ENCODE results near the gene MON1A. TPM values are rescaled to one million over a fixed set of nuclear protein-coding genes. Genes with fewer than 3 reads are reported as not detected.

MON1A gene
- total RNA-seq, 1 experiment from 2014 or later = 9.0 TPM

GRCh38 chr3:49873623-49874022, 56.0 kb downstream of the MON1A start:
- Histone ChIP-seq H3K9me3 (ENCODE audit: control insufficient read depth in 1 of 2, insufficient read depth in 1 of 2, low read depth in 1 of 2, low read length in 2 of 2) (no peaks in the 10 kb centered on the region), H3K79me2 (ENCODE audit: insufficient read depth, low read length) (no peaks in the 10 kb centered on the region), H4K20me1 (ENCODE audit: insufficient read depth) (no peaks in the 10 kb centered on the region), H3K4me3 (replicated peaks in 1 of 2; ENCODE audit: low read depth in 1 of 2, low read length in 2 of 2) (no peak overlapping the region), H3K9me2 (ENCODE audit: insufficient read depth) (no peaks in the 10 kb centered on the region), H3K4me2 (ENCODE audit: low read length) (no peak overlapping the region), H3K27me3 (ENCODE audit: insufficient read depth, low read length) (no peaks in the 10 kb centered on the region), H3K36me3 (ENCODE audit: control insufficient read depth in 1 of 2, insufficient read depth in 2 of 2, low read length in 2 of 2) (no peaks in the 10 kb centered on the region), H3K27ac (ENCODE audit: low read depth, low read length) (no peak overlapping the region), H3K9ac (ENCODE audit: low read length) (no peak overlapping the region), H3K4me1 (ENCODE audit: control insufficient read depth in 1 of 2, insufficient read depth in 2 of 2, low read length in 2 of 2) (no peaks in the 10 kb centered on the region), H2AFZ (ENCODE audit: low read depth, low read length, poor library complexity, severe bottlenecking) (no peak overlapping the region)
- no TSS peak for BruUV-seq (replicated peaks)
- ChIA-PET RAD21 (ENCODE audit: low non-redundant PET in 1 of 2, low total read pairs in 2 of 2, uncharacterized antibody in 2 of 2, unreplicated experiment in 2 of 2) (no interaction called here), CTCF (interaction anchor here (0.6 kb wide), 1 partner anchor 336 kb away, joined by 3 read pairs; no protein-coding TSS in a partner anchor), POLR2A (interaction anchor here (1.3 to 1.4 kb wide), 2 partner anchors 9 to 11 kb away, joined by 3 to 4 read pairs; no protein-coding TSS in a partner anchor)
- TF ChIP-seq POLR2A (IDR thresholded peaks at IDR 0.05; ENCODE audit: borderline replicate concordance, extremely low read depth, insufficient read depth, insufficient read length) (no peak), SRF (IDR thresholded peaks at IDR 0.05; ENCODE audit: low read depth) (no peak), TCF7L2 (IDR thresholded peaks at IDR 0.05; ENCODE audit: borderline replicate concordance, extremely low read depth, insufficient read depth, insufficient read length) (no peak)
- TF ChIP-seq, protein P1, sequence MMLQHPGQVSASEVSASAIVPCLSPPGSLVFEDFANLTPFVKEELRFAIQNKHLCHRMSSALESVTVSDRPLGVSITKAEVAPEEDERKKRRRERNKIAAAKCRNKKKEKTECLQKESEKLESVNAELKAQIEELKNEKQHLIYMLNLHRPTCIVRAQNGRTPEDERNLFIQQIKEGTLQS (IDR thresholded peaks at IDR 0.05) = no peak
- ATAC-seq (no peak), DNase-seq (ENCODE audit: low read depth, low spot score) (no peak)
- intact Hi-C loops (cut with micrococcal nuclease) = no loop called here

DNA sequence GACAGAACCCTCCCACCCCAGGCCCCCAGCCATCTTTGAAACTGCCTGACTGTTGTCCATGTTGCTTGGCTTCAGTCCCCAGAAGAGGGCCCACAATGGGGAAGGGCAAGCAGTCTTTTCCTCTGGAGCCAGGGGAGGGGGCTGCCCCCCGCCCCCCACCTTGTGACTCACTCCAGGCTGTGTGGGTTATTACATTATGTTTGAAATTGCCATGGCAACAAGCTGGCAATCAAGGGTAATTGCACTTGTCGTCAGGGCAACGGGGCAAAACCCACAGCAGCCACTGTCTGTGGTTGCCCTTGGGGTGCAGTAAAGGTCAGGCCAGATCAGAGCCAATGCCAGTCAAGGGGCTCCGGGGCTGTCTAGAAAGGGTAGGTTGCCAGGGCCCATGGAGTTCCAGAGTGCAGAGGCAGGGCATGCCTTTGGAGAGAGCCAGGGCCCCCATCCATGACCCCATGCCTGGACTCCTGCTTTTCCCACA, 56.8 kb downstream of the MON1A start:
- ChIA-PET CTCF (no interaction called here), RAD21 (ENCODE audit: low non-redundant PET in 1 of 2, low total read pairs in 2 of 2, uncharacterized antibody in 2 of 2, unreplicated experiment in 2 of 2) (no interaction called here)
- no peak for ATAC-seq

More for the DNA sequence above, 56.8 kb downstream of the MON1A start:
- intact Hi-C loops (cut with micrococcal nuclease) = no loop called here
- no peaks in the 10 kb centered on the region for H4K20me1 ChIP-seq (ENCODE audit: insufficient read depth)
- H3K4me2 ChIP-seq (ENCODE audit: low read length) = no peak overlapping the region
- H3K36me3 ChIP-seq (ENCODE audit: control insufficient read depth in 1 of 2, insufficient read depth in 2 of 2, low read length in 2 of 2) = no peaks in the 10 kb centered on the region
- no peak for TF ChIP-seq ZFX (IDR thresholded peaks at IDR 0.05)
- H3K9me3 ChIP-seq (ENCODE audit: control insufficient read depth in 1 of 2, insufficient read depth in 1 of 2, low read depth in 1 of 2, low read length in 2 of 2) = no peaks in the 10 kb centered on the region
- H3K79me2 ChIP-seq (ENCODE audit: insufficient read depth, low read length) = no peaks in the 10 kb centered on the region
- no peak overlapping the region for H3K4me3 ChIP-seq (replicated peaks in 1 of 2; ENCODE audit: low read depth in 1 of 2, low read length in 2 of 2)
- H2AFZ ChIP-seq (ENCODE audit: low read depth, low read length, poor library complexity, severe bottlenecking) = no peak overlapping the region
- H3K9ac ChIP-seq (ENCODE audit: low read length) = no peak overlapping the region
- no peaks in the 10 kb centered on the region for H3K9me2 ChIP-seq (ENCODE audit: insufficient read depth)
- H3K27ac ChIP-seq (ENCODE audit: low read depth, low read length) = no peak overlapping the region
- POLR2A ChIA-PET = interaction anchor here (0.9 to 1.4 kb wide), 4 partner anchors 8 to 11 kb away, joined by 3 to 4 read pairs (median 3); no protein-coding TSS in a partner anchor
- BruUV-seq (replicated peaks) = no TSS peak
- no peak for DNase-seq (ENCODE audit: low read depth, low spot score)
- H3K4me1 ChIP-seq (ENCODE audit: control insufficient read depth in 1 of 2, insufficient read depth in 2 of 2, low read length in 2 of 2) = no peaks in the 10 kb centered on the region
- no peaks in the 10 kb centered on the region for H3K27me3 ChIP-seq (ENCODE audit: insufficient read depth, low read length)
